Measurements from ENCODE around the gene TBC1D3K.
"Not testable (repeated sequence)": the region's sequence is repeated elsewhere in the genome, so short reads cannot be mapped to it uniquely, and the experiment has no call there.

TBC1D3K gene

DNA sequence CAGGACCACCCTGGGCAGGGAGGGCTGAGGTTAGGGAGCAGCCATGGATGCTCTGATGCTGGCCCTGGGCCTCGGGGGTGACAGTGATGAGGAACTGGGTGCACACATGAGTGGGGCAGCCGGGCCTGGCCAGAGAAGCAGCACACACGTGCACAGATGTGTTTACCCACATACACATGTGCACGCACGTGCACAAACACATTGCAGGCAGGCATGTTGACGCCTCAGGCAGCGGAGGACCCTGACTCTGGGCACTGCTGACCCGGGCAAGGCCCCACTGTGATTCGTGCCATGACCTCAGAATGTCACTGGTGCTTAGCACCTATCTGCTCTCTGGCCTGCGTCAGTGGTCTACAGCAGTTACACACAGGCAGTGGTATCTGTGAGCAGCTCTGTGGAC, at the start of gene TBC1D3K:
TSS of gene TBC1D3K (plus strand) at position 301 of the 400 bp plus-strand sequence. CDS start 1,585 bp downstream, outside the sequence.
- DNase-seq (ENCODE audit: low read depth in 3 of 3): not testable (repeated sequence)

- DNase-seq (ENCODE audit: low read depth in 3 of 3): no peak
Observed at GRCh38 chr17:37884516-37884915, 39.7 kb upstream of the TBC1D3K start.

GRCh38 chr17:37885136-37885535, 39.1 kb upstream of the TBC1D3K start:
- DNase-seq (ENCODE audit: low read depth in 3 of 3): no peak

DNA sequence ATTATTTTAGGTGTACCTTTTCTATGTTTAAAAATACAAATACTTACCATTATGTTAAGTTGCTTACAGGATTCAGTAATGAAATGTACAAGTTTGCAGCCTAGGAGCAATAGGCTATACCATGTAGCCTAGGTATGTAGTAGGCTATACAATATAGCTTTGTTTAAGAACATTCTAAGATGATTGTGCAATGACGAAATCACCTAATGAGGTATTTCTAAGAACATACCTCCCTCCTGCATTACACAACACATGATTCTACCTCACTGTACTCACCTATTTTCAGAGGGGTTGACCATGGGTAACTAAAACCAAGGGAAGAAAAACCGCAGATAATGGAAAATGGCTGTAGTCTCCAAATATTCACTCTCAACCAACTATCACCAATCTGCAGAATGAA, 35.3 kb upstream of the TBC1D3K start:
- DNase-seq (ENCODE audit: low read depth in 3 of 3): no peak

DNA sequence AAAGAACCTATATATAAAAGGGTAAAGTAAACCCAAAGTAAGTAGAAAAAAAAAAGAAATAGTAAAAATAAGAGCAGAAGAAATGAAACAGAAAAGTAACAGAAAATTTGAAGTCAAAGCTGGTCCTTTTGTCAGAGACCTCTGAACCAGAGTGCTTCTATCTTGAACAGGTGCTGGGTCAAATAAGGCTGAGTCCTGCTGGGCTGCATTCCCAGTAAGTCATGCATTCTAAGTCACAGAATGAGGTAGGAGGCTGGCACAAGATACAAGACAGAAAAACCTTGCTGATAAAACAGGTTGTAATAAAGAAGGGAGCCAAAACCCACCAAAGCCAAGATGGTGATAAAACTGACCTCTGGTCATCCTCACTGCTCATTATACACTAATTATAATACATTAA, 27.3 kb upstream of the TBC1D3K start:
- not testable (repeated sequence) for DNase-seq (ENCODE audit: low read depth in 3 of 3)
